Neural cell (in vitro differentiated cells): Measurements from ENCODE around the gene RAB11FIP4. TPM values are rescaled to one million over a fixed set of nuclear protein-coding genes. Genes with fewer than 3 reads are reported as not detected.

Experiments
- H2AFZ ChIP-seq: fragments of 200-600, 300-800 bp; sonication (generic), shearing (Covaris generic); 2 replicates; pipeline ENCODE4 v1.6.0; 2014; ENCODE audit warnings: low read depth, mild to moderate bottlenecking, antibody characterized with exemption, low read length, moderate library complexity
- H3F3A ChIP-seq: fragments of 200-600 bp; shearing (Covaris generic); 2 replicates; pipeline ENCODE4 v1.6.1; 2016; ENCODE audit warnings: mild to moderate bottlenecking, moderate library complexity, mixed read lengths, antibody characterized with exemption, low read length; ENCODE audit not compliant: insufficient read depth, poor library complexity, severe bottlenecking
- H3K27ac ChIP-seq: fragments of 200-600, 300-800 bp; sonication (generic), shearing (Covaris generic); 2 replicates; pipeline ENCODE4 v1.5.1; 2014; ENCODE audit warnings: mild to moderate bottlenecking, low read length, moderate library complexity
- H3K27me3 ChIP-seq: fragments of 300-800, 200-600 bp; sonication (generic), shearing (Covaris generic); 2 replicates; pipeline ENCODE4 v1.6.0; 2014; ENCODE audit warnings: mild to moderate bottlenecking, low read depth, low read length, moderate library complexity; ENCODE audit not compliant: insufficient read depth
- H3K36me3 ChIP-seq: fragments of 300-800, 200-600 bp; sonication (generic), shearing (Covaris generic); 2 replicates; pipeline ENCODE4 v1.5.1; 2014; ENCODE audit warnings: mild to moderate bottlenecking, antibody characterized with exemption, low read length, moderate library complexity; ENCODE audit not compliant: insufficient read depth
- H3K4me2 ChIP-seq: fragments of 300-800, 200-600 bp; sonication (generic), shearing (Covaris generic); 2 replicates; pipeline ENCODE4 v1.6.0; 2014; ENCODE audit warnings: mild to moderate bottlenecking, low read length
- H3K4me3 ChIP-seq: fragments of 300-800, 200-600 bp; sonication (generic), shearing (Covaris generic); 2 replicates; pipeline ENCODE4 v1.5.1; 2014; ENCODE audit warnings: mild to moderate bottlenecking, low read length, moderate library complexity
- H3K79me2 ChIP-seq: fragments of 200-600 bp; shearing (Covaris generic); replicated peaks from 2 replicates; pipeline ENCODE4 v1.6.0; 2014; ENCODE audit warnings: mild to moderate bottlenecking, low read length, moderate library complexity; ENCODE audit not compliant: insufficient read depth
- H3K9ac ChIP-seq: fragments of 300-800, 200-600 bp; sonication (generic), shearing (Covaris generic); 2 replicates; pipeline ENCODE4 v1.6.1; 2016; ENCODE audit warnings: mild to moderate bottlenecking, low read length, mixed read lengths
- H3K9me2 ChIP-seq: fragments of 200-600 bp; shearing (Covaris generic); 2 replicates; pipeline ENCODE4 v1.6.1; 2016; ENCODE audit warnings: mild to moderate bottlenecking, low read length, mixed read lengths; ENCODE audit not compliant: insufficient read depth
- H3K9me3 ChIP-seq: fragments of 200-600, 300-800 bp; sonication (generic), shearing (Covaris generic); 2 replicates; pipeline ENCODE4 v1.6.1; 2016; ENCODE audit warnings: mild to moderate bottlenecking, mixed run types, low read length, moderate library complexity, mixed read lengths
- H4K20me1 ChIP-seq: fragments of 200-600 bp; shearing (Covaris generic); 2 replicates; pipeline ENCODE4 v1.6.1; 2016; ENCODE audit warnings: mild to moderate bottlenecking, mixed run types; ENCODE audit not compliant: insufficient read depth
- EP300 ChIP-seq: fragments of 450-650 bp; conservative IDR thresholded peaks from 2 replicates; pipeline ENCODE4 v1.6.1; 2014; ENCODE audit warnings: antibody characterized with exemption, mild to moderate bottlenecking, moderate library complexity; ENCODE audit not compliant: poor library complexity, severe bottlenecking
- EZH2 ChIP-seq: fragments of 200-600, 300-800 bp; shearing (Covaris generic), sonication (generic); IDR thresholded peaks from 2 replicates; pipeline ENCODE4 v1.6.1; 2014; ENCODE audit warnings: antibody characterized with exemption, low read length, borderline replicate concordance, mild to moderate bottlenecking; ENCODE audit not compliant: insufficient read depth, poor library complexity, severe bottlenecking
- MXI1 ChIP-seq: fragments of 450-650 bp; conservative IDR thresholded peaks from 2 replicates; pipeline ENCODE4 v1.6.1; 2014; ENCODE audit warnings: antibody characterized with exemption, mild to moderate bottlenecking; ENCODE audit not compliant: poor library complexity, severe bottlenecking
- POLR2AphosphoS5 ChIP-seq: IDR thresholded peaks from 2 replicates; pipeline ENCODE4 v1.6.1; 2012
- RAD21 ChIP-seq: fragments of 450-650 bp; conservative IDR thresholded peaks from 2 replicates; pipeline ENCODE4 v1.6.1; 2014; ENCODE audit warnings: antibody characterized with exemption, mild to moderate bottlenecking, moderate library complexity
- SMC3 ChIP-seq: fragments of 450-650 bp; conservative IDR thresholded peaks from 2 replicates; pipeline ENCODE4 v1.6.1; 2014; ENCODE audit warnings: antibody characterized with exemption, mild to moderate bottlenecking, moderate library complexity; ENCODE audit not compliant: poor library complexity
- TAF1 ChIP-seq: IDR thresholded peaks from 2 replicates; pipeline ENCODE4 v1.6.1; 2012; ENCODE audit warnings: low read depth
- polyA plus RNA-seq: library from polyadenylated mRNA; depleted of rRNA; stranded (reverse); fragments of >200 nt; gene quantifications from 2 replicates; pipeline ENCODE4 v1.2.3, GENCODE V29; 2014
- TF ChIP-seq, protein P1 (sequence below): IDR thresholded peaks from 2 replicates; pipeline ENCODE4 v1.6.1; 2012; ENCODE audit warnings: borderline replicate concordance
- TF ChIP-seq, protein P2 (sequence below): fragments of 450-650 bp; IDR thresholded peaks from 2 replicates; pipeline ENCODE4 v1.5.1; 2014; ENCODE audit warnings: antibody characterized with exemption, mild to moderate bottlenecking, moderate library complexity; ENCODE audit not compliant: poor library complexity, severe bottlenecking

Gene RAB11FIP4
- polyA plus RNA-seq, 1 donor from 2014 or later = 14.4 TPM

DNA sequence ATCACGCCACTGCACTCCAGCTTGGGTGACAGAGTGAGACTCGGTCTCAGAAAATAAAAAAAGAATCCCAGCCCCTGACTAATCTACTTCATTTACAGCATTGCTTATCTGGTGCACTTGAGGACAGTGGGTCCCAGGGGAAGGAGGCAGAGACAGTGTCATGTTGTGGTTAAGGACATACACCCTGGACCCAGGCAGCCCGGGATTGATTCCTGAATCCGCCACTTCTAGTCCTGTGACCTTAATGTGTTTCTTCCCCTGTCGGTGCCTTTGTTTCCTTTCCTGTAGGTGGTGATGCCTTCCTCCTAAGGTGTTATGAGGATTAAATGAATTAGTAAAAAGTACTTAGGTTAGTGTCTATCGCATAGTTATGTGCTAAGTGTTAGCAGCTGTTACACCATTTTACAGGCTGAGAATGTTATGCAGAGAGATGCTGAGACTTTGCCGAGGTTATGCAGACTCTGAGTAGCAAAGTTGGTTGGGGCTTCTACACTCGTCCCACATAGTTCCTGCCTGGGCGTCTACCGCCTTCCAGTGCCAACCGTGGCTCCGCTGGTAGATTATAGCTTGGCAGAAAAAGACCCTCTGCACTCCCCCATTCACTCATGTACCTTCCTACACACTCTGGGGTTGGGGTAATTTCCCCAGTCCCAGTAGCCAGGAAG lies 74.8 kb downstream of the RAB11FIP4 start:
- H4K20me1 ChIP-seq = no peaks in the 10 kb centered on the region
- no peak overlapping the region for H3K27ac ChIP-seq
- H3K4me3 ChIP-seq = no peak overlapping the region
- H2AFZ ChIP-seq = no peak overlapping the region
- H3F3A ChIP-seq = no peaks in the 10 kb centered on the region
- no peaks in the 10 kb centered on the region for H3K9me3 ChIP-seq
- TF ChIP-seq EP300 = no peak
- no peak for TF ChIP-seq EZH2
- TF ChIP-seq, protein P1, sequence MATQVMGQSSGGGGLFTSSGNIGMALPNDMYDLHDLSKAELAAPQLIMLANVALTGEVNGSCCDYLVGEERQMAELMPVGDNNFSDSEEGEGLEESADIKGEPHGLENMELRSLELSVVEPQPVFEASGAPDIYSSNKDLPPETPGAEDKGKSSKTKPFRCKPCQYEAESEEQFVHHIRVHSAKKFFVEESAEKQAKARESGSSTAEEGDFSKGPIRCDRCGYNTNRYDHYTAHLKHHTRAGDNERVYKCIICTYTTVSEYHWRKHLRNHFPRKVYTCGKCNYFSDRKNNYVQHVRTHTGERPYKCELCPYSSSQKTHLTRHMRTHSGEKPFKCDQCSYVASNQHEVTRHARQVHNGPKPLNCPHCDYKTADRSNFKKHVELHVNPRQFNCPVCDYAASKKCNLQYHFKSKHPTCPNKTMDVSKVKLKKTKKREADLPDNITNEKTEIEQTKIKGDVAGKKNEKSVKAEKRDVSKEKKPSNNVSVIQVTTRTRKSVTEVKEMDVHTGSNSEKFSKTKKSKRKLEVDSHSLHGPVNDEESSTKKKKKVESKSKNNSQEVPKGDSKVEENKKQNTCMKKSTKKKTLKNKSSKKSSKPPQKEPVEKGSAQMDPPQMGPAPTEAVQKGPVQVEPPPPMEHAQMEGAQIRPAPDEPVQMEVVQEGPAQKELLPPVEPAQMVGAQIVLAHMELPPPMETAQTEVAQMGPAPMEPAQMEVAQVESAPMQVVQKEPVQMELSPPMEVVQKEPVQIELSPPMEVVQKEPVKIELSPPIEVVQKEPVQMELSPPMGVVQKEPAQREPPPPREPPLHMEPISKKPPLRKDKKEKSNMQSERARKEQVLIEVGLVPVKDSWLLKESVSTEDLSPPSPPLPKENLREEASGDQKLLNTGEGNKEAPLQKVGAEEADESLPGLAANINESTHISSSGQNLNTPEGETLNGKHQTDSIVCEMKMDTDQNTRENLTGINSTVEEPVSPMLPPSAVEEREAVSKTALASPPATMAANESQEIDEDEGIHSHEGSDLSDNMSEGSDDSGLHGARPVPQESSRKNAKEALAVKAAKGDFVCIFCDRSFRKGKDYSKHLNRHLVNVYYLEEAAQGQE = no peak
- no peak for TF ChIP-seq TAF1
- no peak for TF ChIP-seq POLR2AphosphoS5
- no peak for TF ChIP-seq SMC3
- TF ChIP-seq RAD21 = no peak
- TF ChIP-seq MXI1 = no peak
- TF ChIP-seq, protein P2, sequence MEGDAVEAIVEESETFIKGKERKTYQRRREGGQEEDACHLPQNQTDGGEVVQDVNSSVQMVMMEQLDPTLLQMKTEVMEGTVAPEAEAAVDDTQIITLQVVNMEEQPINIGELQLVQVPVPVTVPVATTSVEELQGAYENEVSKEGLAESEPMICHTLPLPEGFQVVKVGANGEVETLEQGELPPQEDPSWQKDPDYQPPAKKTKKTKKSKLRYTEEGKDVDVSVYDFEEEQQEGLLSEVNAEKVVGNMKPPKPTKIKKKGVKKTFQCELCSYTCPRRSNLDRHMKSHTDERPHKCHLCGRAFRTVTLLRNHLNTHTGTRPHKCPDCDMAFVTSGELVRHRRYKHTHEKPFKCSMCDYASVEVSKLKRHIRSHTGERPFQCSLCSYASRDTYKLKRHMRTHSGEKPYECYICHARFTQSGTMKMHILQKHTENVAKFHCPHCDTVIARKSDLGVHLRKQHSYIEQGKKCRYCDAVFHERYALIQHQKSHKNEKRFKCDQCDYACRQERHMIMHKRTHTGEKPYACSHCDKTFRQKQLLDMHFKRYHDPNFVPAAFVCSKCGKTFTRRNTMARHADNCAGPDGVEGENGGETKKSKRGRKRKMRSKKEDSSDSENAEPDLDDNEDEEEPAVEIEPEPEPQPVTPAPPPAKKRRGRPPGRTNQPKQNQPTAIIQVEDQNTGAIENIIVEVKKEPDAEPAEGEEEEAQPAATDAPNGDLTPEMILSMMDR = no peak
- no peaks in the 10 kb centered on the region for H3K36me3 ChIP-seq
- no peaks in the 10 kb centered on the region for H3K27me3 ChIP-seq
- no peak overlapping the region for H3K9ac ChIP-seq
- no peak overlapping the region for H3K4me2 ChIP-seq
- no peaks in the 10 kb centered on the region for H3K79me2 ChIP-seq
- H3K9me2 ChIP-seq = no peaks in the 10 kb centered on the region

DNA sequence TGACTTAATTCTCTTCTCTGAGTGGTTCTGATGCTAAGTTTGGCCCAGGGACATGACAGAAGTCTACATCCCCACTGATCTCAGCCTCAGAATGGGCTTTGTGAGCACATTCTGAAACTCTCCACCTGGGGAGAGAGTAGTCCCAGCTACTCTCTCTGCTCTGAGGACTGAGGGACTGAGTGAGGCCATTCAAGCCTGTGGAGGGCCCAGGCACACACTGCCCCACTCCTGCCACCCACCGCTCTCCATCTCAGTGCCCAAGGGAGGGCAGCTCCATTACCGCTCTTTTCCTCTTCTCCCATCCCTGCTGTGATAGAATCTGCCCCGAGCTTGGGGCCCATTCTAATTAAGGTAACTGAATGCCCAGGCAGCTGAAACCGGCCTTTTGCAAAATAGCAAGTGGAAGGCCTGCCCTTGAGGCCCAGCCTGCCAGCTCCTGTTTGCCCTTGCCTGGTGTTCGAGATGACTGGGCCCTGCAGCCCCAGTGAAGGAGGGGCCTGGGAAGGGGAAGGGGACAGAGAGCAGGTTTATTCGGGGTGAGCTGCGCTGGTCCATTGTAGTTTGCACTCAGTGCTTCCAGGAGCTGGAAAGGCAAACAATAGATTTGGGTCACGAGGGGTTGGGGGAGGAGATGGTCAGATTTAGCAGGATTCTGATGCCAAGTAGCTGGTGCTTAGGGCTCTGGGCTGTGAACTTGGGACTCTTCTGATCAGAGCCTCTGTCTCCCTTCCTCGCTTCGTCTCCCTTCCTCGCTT lies 76.2 kb downstream of the RAB11FIP4 start:
- H3K27me3 ChIP-seq = no peaks in the 10 kb centered on the region
- no peak overlapping the region for H3K9ac ChIP-seq
- H3K4me2 ChIP-seq = no peak overlapping the region
- TF ChIP-seq EZH2 (no peak), EP300 (no peak), SMC3 (no peak), RAD21 (no peak), MXI1 (no peak), TAF1 (no peak), POLR2AphosphoS5 (no peak)
- TF ChIP-seq, protein P2 = no peak
- TF ChIP-seq, protein P1 = no peak
- H3K4me3 ChIP-seq = no peak overlapping the region
- H3K27ac ChIP-seq = no peak overlapping the region
- no peaks in the 10 kb centered on the region for H3K36me3 ChIP-seq
- H2AFZ ChIP-seq = no peak overlapping the region
- H3K9me3 ChIP-seq = no peaks in the 10 kb centered on the region
- no peaks in the 10 kb centered on the region for H3K9me2 ChIP-seq
- H3F3A ChIP-seq = no peaks in the 10 kb centered on the region
- H3K79me2 ChIP-seq = no peaks in the 10 kb centered on the region
- H4K20me1 ChIP-seq = no peaks in the 10 kb centered on the region
